A673 (cell line): ENCODE data around the gene CATSPERD.

Experiments
- EZH2 ChIP-seq: fragments of 200-600 bp; sonication (generic); IDR thresholded peaks from 2 replicates; pipeline ENCODE4 v1.6.1; 2017; ENCODE audit warnings: borderline replicate concordance, low read depth, mild to moderate bottlenecking, mixed read lengths, antibody characterized with exemption, low read length; ENCODE audit not compliant: poor library complexity, severe bottlenecking
- TF ChIP-seq, protein P1 (sequence below): fragments of 300-800, 200-600 bp; sonication (generic); conservative IDR thresholded peaks from 2 replicates; pipeline ENCODE4 v1.5.1; 2017; ENCODE audit warnings: low read depth, mild to moderate bottlenecking, antibody characterized with exemption, low read length, moderate library complexity, mixed read lengths

DNA sequence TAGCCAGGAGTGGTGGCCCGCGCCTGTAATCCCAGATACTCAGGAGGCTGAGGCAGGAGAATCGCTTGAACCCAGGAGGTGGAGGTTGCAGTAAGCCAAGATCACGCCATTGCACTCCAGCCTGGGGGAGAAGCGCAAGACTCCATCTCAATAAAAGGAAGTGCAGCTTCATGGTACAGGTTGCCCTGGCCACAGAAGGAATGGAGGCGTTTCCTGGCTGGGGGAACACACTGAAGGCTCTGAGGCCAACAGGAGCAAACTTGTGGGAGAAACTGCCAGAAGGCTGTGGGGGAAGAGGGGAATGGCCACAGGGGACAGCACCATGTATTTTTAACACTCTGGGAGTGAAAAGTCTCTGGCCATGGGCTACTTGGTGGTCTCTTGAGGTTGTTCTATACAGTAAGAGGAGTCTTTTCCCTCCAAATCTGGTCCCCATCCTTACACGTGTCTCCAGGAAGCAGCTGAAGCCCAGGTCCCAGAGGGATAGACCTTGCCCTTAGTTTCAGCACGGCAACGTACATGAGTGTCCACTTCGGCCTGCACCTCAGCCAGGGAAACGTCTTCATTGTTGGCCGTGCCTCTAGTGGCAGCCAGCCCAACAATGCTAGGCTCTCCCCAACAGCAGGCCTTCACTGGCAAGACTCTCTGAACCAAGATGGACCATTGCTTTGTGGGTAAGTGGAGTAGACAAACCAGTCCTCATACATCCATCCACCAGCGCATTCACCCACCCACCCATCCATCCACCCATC is 47.6 kb upstream of the CATSPERD start:
- TF ChIP-seq, protein P1, sequence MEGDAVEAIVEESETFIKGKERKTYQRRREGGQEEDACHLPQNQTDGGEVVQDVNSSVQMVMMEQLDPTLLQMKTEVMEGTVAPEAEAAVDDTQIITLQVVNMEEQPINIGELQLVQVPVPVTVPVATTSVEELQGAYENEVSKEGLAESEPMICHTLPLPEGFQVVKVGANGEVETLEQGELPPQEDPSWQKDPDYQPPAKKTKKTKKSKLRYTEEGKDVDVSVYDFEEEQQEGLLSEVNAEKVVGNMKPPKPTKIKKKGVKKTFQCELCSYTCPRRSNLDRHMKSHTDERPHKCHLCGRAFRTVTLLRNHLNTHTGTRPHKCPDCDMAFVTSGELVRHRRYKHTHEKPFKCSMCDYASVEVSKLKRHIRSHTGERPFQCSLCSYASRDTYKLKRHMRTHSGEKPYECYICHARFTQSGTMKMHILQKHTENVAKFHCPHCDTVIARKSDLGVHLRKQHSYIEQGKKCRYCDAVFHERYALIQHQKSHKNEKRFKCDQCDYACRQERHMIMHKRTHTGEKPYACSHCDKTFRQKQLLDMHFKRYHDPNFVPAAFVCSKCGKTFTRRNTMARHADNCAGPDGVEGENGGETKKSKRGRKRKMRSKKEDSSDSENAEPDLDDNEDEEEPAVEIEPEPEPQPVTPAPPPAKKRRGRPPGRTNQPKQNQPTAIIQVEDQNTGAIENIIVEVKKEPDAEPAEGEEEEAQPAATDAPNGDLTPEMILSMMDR: no peak
- TF ChIP-seq EZH2: no peak
